Left colon (tissue), 2 donors: Measurements from ENCODE around the gene DIP2A. TPM values are rescaled to one million over a fixed set of nuclear protein-coding genes. Genes with fewer than 3 reads are reported as not detected.

Experiments
- ATAC-seq: fragments of 200-7000 bp; cut with Tn5 transposase; one replicate; pipeline ENCODE4 v1.9.1; 2020; ENCODE audit warnings: mild to moderate bottlenecking, moderate library complexity
- DNase-seq, 2 donors: peaks; one replicate each; pipeline ENCODE4 v3.0.0-alpha.2; 2020
- intact Hi-C, 2 donors: fragments of 100-400 bp; cut with DNase I in 1 of 2; cut with micrococcal nuclease in 1 of 2; formaldehyde crosslinking; loops; one replicate each; pipeline versions ENCODE4 v1.11.2 to v1.14.0; 2022; cut with DNase I, micrococcal nuclease
- total RNA-seq, 2 donors: library from RNA; stranded (reverse); fragmentation: NEBNext Ultra II Directional; extraction: Animal tissue kit (Norgen Biotek cat#: 25700); gene quantifications; one replicate each; pipeline ENCODE4 v1.2.1, GENCODE V29; 2021
- donor health status: DM: no; HTN: no; CAD: no.
- donor health status: DM: yes; HTN: yes; CAD: no.

Gene DIP2A
- total RNA-seq, 2 donors from 2014 or later: 46.3 to 48.3 TPM

- ATAC-seq (no peak), DNase-seq (no peak)
- intact Hi-C loops: no loop called here
Measured at GRCh38 chr21:46544003-46544402, 85.3 kb downstream of the DIP2A start.

- DNase-seq: no peak
- ATAC-seq: no peak
- intact Hi-C loops: no loop called here
Measured at GRCh38 chr21:46544824-46545223, 86.1 kb downstream of the DIP2A start.

- DNase-seq (no peak), ATAC-seq (no peak)
- intact Hi-C loops: no loop called here
Measured at GRCh38 chr21:46545363-46545762, 86.7 kb downstream of the DIP2A start.

DNA sequence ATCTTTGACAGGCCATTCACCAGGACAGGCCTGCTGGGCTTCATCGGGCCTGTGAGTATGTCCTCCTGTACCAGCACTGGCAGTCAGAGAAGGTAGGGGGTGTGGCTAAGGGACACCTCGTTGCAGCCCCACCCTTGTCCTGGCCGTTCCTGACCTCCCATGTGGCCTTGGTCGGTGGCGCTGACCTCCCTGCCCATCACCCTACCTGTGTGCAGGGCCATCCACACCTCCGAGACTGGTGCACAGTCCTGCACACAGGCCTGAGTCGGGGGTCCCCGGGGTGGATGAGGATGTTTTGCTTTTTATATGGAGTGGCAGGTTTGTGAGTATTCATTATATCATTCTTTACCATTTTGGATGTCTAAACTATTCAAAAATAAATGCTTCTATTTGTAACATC is 87.2 kb downstream of the DIP2A start:
- intact Hi-C loops: no loop called here
- ATAC-seq (no peak), DNase-seq (no peak)

- intact Hi-C loops: no loop called here
- ATAC-seq (no peak), DNase-seq (no peak)
Measured at GRCh38 chr21:46546799-46547198, 88.1 kb downstream of the DIP2A start.

DNA sequence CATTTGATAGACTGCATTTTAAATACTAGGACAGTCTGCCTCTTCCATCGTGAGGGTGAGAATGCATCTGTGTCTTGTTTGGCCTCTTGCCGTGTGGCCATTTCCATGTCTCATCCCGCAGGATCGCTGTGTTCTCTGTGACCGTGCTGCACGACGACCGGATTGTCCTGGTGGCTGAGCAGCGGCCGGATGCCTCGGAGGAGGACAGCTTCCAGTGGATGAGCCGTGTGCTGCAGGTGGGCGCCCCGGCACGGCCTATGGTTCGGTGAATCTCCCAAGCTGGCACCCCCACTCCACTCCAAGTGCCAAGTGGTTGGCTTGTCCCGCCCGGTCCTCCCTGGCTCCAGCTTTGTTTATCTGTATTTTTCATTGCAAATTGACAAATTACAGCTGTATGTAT is 91.0 kb downstream of the DIP2A start:
- intact Hi-C loops: no loop called here
- no peak for DNase-seq
- ATAC-seq: no peak

GRCh38 chr21:46550116-46550941 is 91.6 kb downstream of the DIP2A start:
- DNase-seq: no peak
- intact Hi-C loops: no loop called here
- ATAC-seq: no peak

DNA sequence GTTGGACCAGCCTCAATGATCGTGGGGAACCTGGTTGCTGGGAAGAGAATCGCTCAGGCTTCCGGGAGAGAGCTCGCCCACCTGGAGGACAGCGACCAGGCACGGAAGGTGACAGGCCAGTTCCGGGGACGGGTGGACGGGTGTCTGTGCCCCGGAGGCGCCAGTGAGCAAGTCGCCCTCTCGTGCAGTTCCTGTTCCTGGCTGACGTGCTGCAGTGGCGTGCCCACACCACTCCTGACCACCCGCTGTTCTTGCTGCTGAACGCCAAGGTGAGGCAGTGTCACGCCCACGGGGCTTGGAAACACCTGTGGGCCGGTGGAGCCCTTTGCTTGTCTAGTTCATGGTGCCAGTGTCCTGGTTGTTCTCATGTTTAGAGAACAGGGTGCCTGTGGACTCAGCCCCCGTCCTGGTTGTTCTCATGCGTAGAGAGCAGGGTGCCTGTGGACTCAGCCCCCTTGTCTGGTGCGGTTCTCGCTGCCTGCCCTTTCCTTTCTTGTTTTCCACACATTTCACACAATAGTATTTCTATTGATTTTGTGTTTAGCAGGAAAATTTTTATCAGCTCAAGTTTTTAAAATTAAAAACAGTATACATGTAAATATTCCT is 93.0 kb downstream of the DIP2A start:
- intact Hi-C loops: no loop called here
- ATAC-seq (no peak), DNase-seq (peak in 1 of 2 donors; percentile 32)

DNA sequence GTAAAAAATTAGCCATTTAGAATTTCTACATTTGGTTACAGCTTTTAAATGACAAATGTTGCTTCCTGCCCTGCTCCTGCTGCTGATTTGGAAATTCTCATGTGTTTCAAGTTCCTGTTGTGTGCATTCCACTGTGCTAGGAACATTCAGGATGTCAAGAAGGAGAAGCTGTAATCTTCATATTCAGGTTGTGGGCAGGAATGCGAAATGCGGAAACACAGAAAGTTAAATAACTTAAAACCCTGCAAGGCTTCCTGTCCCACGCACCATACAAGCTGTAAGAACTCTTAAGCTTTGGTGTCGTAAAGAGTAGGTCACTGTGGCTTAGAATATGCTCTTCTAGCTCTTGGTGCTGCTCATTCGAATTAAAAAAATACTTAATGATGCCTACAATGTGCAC is 93.6 kb downstream of the DIP2A start:
- no peak for ATAC-seq
- DNase-seq: no peak
- intact Hi-C loops: no loop called here

GRCh38 chr21:46552865-46553379 is 94.2 kb downstream of the DIP2A start:
- intact Hi-C loops: no loop called here
- ATAC-seq (no peak), DNase-seq (no peak)

DNA sequence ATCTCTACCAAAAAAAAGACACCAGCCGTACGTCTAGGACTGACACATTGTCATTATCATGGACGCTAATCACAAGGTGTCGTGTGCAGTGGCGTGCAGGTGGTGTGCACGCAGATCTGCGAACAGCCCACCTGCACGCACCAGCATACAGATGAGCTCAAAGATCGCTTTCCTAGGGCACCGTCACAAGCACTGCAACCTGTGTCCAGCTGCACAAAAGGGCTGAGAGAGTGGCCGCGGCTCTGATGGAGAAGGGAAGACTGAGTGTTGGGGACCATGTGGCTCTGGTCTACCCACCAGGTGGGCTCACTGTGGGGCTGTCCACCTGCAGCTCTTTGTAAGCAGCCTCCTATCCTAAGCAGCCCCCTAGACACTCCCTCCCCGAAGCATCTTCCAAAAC is 95.3 kb downstream of the DIP2A start:
- ATAC-seq: no peak
- DNase-seq: no peak
- intact Hi-C loops: no loop called here

DNA sequence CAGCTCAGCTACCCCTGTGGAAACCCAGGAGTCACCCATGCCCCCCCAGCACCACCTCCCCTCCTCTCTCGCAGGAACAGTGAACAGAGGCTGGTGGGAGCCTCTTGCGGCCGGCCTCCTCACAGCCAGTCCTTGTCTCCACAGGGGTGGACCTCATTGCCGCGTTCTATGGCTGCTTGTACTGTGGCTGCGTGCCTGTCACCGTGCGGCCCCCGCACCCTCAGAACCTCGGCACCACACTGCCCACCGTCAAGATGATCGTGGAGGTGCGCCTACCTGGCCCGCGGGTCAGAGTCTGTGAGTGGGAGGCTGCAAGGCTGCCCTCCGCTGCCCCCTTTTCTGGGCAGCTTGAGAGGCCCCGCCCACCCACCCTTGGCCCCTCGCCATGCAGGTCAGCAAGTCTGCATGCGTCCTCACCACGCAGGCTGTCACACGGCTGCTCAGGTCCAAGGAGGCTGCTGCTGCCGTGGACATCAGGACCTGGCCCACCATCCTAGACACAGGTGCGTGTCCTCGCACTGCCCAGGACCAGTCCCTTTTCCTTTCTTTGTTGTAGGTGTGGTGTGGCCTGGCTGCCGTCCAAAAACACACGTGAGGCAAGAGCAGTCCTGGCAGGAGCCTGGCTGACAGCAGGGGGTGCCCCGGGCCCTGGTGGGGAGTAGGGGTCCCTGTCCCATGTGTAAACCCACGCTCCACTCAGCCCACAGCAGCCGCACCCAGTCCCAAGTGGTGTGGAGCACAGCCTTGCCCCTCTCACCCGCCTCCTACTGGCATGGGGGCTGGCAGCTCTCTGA is 95.9 kb downstream of the DIP2A start:
- DNase-seq (no peak), ATAC-seq (peak; percentile 20)
- intact Hi-C loops: no loop called here

GRCh38 chr21:46555225-46555617 is 96.5 kb downstream of the DIP2A start:
- no peak for DNase-seq
- no peak for ATAC-seq
- intact Hi-C loops: no loop called here

GRCh38 chr21:46555678-46556077 is 97.0 kb downstream of the DIP2A start:
- intact Hi-C loops: no loop called here
- DNase-seq (no peak), ATAC-seq (no peak)

- DNase-seq (no peak), ATAC-seq (no peak)
- intact Hi-C loops: no loop called here
Measured at GRCh38 chr21:46556802-46557201, 98.1 kb downstream of the DIP2A start.

- intact Hi-C loops: no loop called here
- DNase-seq: no peak
- ATAC-seq: no peak
Measured at GRCh38 chr21:46557469-46557868, 98.8 kb downstream of the DIP2A start.

DNA sequence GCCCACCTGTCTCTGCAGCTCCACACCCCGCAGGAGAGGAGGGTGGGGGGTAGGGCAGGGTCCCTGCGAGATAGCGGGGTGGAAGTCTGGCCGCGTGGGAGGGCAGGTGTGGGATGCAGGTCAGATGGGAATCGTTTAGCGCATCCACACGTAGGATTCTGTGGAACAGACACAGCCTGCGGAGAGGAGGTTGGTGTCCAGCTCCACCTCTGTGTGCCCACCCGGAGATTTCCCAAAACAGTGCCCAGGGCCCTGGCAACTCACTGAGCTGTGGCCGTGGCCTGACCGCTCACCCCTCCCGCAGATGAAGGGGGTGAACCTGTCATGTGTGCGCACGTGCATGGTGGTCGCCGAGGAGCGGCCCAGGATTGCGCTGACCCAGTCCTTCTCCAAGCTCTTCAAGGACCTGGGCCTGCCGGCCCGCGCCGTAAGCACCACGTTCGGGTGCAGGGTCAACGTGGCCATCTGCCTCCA is 99.3 kb downstream of the DIP2A start:
- intact Hi-C loops: no loop called here
- DNase-seq (no peak), ATAC-seq (no peak)

GRCh38 chr21:46559291-46559983 is 100.7 kb downstream of the DIP2A start:
- no peak for DNase-seq
- peak; percentile 17 for ATAC-seq
- intact Hi-C loops: no loop called here
